ENCODE measurements around the gene SASH3.

GRCh38 chrX:129780441-129781105, 824 bp downstream of the SASH3 start:
- TF ChIP-seq USF2 (IDR thresholded peaks at IDR 0.05) (no peak), EP300 (IDR thresholded peaks at IDR 0.05) (no peak), CEBPB (IDR thresholded peaks at IDR 0.05) (no peak), CTCF (IDR thresholded peaks at IDR 0.05) (no peak), RNF2 (IDR thresholded peaks at IDR 0.05; ENCODE audit: borderline replicate concordance, low read depth) (no peak)
